Stimulated activated CD4-positive, alpha-beta T cell treated with anti-CD3 and anti-CD28 coated beads, Interleukin-4, amount 100 ng/mL, for 24 hours (primary cell): ENCODE measurements around the gene SLC24A5.

Source experiments
- DNase-seq: peaks from one replicate; pipeline ENCODE4 v3.0.0-alpha.2; 2020

The SLC24A5 gene

DNA sequence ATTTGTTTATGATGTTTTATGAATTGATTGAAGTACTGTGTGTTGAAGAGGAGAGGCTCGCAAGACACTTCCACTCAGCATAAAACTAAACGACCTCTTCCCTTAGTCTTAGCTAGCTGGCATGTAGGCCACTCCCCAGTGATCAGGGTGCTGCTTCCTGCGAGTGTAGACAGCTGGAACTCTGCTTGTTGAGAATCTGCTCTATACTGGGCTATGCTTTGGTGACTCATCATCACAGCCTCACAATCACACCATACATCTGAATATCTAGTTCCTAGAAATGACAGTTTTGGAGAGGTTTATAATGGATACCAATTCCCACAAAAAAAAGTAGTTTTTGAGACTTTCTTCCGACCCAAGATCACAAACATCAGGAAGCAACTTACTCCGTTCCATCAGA lies 1.5 kb upstream of the SLC24A5 start:
- DNase-seq = no peak

DNA sequence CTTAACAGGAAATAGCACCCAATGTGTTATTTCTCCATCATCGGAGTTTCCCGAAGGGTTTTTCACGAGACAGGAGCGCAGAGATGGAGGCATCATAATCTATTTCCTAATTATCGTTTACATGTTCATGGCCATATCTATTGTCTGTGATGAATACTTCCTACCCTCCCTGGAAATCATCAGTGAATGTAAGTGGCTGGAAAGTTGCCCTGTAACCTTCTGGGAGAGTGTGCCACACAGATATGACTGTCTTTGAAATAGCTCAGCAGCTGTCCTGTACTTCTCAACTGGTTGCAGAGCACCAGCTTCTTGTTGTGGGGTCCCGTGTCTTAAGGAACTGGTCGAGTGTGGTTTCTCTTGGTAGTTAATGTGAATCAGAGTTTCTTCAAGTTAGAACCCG lies 1.1 kb downstream of the SLC24A5 start:
- no peak for DNase-seq

DNA sequence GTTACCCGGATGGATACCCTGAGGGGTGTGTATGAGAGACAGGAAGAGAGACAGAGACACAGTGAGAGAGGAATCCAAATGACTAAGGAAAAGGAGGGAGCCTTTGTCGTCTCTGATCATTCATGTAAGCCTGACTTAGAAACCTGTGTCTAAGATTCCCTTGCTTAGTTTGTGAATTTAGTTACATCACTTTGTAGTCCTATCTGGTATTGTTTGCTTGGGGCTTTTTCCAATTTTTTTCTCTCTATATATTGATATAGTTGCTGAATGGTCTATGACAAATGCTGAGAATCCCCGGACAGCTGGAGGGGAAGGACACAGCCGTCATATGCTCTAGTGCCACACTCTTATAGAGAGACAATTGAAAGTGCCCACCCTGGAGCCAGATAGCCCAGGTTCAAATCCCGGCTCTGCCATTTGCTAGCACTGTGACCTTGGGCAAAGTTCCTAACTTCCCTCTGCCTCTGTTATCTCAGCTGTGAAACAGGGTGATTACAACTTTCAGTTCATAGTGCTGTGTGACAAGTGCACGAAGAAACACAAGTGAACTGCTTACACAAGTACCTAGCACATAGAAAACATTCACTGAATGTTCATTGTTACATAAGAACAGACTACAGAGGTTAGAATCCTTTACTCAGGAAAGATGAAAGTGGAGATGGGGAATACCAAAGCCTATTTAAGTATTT lies 6.0 kb downstream of the SLC24A5 start:
- no peak for DNase-seq

DNA sequence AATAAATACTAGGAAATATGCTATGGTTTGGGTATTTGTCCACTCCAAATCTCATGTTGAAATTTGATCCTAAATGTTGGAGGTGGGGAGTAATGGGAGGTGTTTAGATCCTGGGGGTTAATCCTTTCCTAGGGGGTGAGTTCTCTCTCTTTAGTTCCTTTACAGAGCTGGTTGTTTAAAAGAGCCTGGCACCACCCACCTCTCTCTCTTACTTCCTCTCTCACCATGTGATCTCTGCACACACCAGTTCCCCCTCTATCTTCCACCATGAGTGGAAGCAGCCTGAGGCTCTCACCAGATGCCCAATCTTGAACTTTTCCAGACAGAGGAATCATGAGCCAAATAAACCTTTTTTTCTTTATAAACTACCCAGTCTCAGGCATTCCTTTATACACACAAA lies 10.5 kb downstream of the SLC24A5 start:
- no peak for DNase-seq

DNA sequence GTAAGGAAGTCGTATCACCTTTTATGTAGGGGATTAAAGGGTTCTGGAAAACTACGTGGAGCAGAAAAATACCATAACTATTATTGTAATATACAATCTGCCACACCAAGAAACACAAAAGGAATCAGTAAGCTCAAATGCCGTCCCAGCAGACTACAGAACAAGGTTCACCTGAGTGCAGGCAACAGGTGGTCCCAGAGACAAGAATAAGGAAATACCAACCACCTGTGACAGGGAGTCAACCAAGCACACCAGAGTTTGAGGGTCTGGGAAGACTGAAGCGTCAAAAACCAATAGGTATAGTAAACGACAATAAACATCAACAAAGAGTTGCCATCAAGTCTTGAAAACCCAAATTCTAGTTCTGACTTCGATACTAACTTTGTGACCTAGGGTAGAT lies 12.1 kb downstream of the SLC24A5 start:
- no peak for DNase-seq

DNA sequence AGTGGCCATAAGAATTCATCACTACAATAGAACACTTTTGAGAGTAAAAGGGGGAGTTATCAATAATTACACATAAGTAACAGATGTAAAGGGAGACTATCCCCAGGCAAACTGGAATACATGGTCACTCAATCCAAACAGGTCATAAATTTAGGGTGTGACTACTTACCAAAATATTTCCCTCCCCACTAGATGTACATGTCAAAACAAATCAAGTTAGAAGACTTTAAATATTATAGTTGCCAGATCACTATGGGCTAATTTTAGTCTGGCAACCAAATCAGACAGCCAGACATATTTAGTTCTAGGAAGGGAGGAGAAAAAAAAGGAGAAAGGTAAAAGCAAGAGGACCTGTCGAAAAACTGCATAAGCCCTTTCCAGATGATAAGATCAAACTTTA lies 23.1 kb downstream of the SLC24A5 start:
- DNase-seq = no peak

DNA sequence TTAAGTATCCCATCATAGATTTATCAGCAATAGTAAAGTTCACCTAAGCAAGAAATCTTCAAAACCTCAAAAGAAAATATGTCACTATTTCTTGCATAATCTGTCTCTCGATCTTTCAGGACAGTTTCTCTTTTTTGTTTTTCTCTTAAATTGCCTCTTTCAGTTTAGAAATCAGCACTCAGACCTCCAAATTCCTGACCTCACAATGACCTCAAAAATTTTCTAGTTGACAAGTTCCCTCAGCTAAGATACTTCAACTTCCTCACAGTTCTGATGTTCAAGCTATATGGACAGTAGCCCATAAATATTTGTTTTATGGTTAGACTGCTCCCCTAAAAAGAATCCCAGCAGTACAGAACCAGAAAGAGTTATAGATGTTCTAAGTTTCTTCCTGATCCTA lies 24.1 kb downstream of the SLC24A5 start:
- no peak for DNase-seq

DNA sequence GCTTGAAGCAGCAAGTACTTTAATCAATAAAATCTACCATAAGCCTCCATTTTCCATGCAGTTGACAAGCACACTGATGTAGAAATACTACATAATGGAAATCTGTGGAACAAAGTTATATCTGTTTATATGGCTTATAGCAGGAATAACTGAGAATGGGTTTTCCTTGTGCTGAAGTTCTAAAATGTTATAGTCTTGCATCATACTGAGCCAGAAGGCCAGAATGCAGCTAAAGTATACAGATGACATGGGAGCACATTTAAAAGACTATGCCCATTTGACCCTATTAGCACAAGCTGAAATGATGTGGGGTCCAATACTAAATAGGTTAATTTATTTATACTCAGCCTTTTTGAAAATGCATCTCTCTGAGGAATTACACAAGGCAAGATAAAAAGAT lies 25.1 kb downstream of the SLC24A5 start:
- no peak for DNase-seq

DNA sequence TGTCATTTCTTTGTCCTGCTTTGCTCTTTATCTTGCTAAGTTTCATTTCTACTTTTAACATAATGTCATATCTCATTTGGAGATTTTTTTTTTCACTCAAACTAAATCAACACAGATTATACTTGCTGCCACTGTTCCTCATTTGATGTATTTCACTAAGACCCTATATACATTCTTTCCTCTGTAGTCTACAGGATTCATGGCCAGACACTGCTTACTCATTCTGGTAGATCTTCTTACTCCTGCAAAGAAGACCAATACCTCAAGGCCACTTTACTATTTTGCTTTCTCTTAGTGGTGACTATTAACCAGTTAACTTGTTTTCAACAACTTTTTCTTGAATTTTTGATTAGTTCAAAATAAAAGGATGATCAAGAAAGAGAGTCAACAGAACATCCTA lies 26.6 kb downstream of the SLC24A5 start:
- no peak for DNase-seq

DNA sequence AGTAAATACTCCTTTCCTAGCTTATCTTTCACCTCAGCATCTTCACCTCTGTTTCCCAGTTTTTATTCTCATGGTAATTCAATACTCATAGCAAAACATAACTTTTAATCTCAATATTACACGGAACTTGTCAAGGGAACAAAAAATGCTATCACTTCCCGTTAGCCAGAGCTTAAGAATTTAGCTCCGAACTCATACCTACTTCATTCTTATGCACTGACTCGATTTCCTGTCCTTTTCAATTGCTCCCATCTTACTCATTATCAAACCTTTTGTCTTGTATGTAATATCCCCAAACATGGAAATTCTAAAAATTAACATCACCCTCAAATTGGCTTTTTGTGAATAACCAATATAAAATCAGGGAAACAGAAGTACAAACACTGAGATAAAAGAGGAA lies 29.1 kb downstream of the SLC24A5 start:
- no peak for DNase-seq

DNA sequence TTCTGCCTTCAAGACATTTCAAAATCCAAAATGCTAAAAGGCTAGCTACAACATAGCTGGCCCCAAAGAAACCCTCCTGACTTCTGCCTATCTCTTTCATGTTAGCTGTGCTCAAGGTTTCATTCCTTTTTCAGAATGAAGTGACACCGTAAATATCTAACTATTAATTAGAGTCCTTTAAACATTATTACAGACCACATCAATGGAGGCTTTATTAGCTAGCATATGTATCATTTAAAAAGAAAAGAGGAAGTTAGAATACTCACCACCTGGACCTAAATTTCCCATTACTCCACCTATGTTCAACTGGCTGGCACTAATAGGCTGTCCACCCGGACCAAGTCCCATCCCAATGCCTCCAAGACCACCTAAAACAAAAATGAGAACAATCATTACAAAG lies 32.7 kb downstream of the SLC24A5 start:
- DNase-seq = no peak

DNA sequence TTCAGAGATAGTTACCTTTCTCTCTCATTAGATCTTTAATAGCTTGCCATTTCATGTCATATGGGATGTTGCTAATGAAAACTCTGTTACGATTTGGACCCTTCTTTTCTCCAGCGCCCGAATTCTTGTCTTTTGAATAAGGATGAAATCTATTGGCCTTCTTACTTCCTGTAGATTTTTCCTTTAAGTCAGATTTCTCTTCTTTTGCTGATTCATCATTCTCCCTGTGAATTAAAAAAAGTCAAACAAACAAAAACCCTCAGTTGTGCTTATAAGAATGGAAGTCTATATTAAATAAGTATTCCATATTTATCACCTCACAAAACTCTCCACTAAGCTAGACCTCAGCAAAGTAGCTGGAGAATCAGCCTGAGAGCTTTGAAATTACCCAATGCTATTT lies 47.8 kb downstream of the SLC24A5 start:
- no peak for DNase-seq

DNA sequence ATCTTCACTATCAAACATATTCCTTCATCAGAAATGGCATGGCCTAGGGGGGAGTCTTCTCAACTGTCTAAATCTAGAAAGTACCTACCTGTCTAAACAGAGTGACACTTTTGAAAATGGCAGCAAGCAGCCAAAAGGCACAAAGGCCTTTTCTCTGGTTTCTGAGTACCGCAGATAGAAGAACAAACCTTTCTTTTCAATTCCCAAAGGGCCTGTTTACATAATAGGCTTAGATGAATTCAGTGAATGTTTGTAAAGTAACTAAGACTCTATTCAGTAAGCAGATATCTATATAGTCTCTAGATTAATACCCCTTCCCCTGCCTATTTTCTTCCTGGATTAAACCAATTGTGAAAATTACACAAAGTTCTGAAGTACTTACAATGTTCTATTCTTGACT lies 50.2 kb downstream of the SLC24A5 start:
- DNase-seq = no peak

DNA sequence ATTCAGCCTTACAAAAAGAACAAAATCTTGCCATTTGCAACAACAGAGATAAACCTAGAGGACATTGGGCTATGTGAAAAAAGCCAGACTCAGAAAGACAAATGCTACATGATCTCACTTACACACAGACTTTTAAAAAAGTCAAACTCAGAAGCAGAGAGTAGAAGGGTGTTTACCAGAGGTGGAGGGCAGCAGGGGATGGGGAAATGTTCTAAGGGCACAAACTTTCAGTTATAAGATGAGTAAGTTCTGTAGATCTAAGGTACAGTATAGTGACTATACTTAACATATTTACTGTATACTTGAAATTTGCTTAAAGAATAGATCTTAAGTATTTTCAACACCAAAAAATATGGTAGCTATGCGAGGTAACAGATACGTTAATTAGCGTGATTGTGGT lies 54.3 kb downstream of the SLC24A5 start:
- DNase-seq = no peak

DNA sequence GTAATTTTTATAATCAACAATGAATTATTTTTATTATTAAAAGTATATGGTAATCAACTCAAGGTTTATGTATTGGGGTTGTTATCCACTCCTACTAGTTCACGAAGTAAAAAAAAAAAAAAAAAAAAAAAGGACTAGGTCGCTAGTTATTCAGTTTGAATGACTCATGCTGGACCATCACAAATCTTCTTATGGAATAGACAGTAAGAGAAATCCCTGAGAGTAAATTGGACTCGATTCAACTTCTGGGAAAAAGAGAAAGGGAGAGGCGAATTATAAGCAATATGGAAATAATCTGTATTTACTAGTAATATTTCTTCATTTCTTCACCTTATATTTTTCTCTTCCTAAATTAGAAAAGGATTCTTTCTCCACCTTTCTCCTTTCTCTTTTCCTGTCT lies 55.3 kb downstream of the SLC24A5 start:
- no peak for DNase-seq

DNA sequence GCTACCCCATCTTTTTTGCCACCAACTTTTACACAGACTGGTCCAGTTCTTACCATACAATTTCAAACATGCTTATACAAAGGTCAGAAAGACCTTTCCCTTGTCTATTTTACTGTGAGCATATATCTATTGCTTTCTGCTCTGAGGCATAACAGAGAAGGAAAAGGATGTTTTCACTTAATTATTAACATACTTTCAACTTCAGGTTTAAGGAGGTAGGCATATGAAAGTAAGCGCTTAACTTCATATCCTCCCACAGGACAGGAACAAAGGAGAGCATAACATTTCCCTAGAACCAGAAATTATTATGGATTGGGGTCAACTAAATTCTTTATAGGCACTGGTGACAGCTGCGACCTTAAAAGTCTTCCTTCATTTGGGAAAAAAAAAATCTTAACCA lies 56.2 kb downstream of the SLC24A5 start:
- DNase-seq = no peak

DNA sequence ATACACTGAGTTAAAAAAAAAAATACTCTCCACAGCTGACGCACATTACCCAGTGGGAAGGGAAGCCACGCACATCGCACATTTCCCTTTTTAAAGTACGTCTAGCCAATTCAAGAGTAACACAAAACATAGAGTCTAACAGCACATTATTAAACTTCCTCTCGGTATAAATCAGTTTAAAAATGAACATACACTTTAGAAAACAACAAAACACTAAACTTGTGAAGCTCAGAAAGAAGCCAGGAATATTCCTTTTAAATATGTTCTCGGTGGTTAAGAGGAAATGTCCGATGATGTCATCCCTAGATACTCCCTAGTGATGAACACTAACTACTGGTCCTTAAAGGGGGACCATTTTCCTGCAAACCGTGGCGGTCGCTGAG lies 56.6 kb downstream of the SLC24A5 start:
- DNase-seq = no peak

DNA sequence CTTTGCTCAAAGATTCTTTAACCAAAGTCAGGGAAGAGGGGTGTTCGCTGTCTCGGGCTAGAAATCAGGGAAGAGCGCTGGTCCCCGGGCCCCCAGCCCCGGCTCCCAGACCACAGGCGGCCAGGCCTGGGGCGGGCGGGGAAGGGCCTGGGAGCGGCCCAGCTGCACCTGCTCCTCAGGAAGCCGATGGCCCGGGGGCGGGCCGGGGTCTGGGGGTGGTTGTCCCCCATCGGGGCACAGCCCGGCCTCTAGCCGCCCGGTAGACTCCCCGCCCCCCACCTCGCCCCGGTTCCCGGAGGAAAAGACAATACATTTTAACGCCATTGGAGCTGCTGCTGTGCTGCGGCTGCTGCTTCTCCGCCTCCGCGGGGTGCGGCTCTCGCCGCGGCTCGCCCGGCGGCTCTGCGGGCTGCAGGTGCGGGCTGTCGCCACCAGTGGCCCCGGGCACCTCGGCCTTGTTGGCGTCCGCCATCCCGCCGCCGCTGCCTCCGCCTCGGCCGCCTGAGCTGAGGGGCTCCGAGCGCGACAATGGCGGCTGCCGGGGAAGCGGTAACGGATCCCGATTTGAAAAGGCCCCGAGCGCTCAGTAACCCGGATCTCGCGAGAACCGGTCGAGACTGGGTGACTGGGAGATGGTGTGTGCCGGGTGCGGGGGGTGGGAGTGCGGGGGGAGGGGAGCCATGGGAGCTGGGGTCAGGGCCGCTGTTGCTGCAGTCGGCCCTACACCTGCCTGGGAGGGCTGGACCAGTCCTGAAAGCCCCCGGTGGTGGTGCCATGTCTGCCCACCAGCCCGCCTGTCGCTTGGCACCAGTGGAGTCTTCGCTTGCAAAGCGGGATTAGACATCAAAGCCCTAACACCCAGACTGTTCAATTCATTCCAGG lies 57.2 kb downstream of the SLC24A5 start, which contains the start of gene MYEF2:
MYEF2 (minus strand) TSS at position 530 of the 882 bp plus-strand sequence; CDS start at position 472, 58 bp downstream.
- DNase-seq = peak; percentile 68

DNA sequence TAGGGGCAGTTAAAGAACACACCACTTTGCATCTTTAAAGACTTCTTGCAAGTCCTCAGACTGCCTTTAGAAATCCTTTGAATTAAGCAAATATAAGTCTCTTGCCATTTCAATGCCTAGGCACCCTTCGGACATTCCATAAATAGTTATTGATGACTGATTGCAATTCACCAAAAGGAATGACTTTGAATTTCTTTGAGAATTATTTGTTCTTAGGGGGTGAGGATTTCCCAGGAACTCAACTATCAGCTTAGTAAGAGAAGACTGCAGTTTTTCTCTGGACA lies 57.8 kb downstream of the SLC24A5 start:
- no peak for DNase-seq

DNA sequence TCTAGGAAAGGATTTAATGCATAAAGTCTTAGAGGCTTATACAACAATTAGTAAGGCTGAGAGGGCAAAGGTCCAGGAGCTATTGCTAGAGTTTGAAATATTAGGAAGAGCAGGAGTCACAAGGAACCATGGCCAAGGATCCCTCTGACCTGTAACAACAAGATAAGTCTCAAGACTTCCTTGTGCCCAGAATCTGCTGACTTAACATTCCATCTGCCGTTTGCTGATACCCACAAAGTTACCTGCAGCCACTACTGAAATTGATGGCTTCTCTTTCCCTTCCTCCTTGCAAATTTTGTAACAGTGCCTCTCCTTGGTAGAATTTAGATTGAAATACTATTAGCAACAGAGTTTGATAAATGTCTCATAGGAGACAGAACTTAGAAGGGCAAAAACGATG lies 62.0 kb downstream of the SLC24A5 start:
- DNase-seq = no peak

DNA sequence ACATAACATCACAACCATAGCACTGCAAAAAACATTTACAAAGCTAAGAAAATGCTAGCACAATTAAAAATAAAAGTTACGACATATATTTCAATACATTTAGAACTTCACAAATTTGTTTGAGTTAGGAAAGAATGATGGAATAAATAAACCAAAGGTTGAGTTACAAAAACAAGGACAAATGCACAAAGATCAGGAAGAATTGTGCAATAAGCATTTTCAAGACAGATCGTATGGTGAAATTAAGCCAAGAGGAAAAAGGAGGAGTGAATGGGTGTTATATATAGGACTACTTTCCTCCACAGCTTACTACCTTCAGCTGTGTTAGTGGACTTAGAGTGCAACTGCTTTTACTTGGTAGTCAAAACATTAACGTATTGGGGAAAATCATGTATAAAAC lies 64.7 kb downstream of the SLC24A5 start:
- no peak for DNase-seq

DNA sequence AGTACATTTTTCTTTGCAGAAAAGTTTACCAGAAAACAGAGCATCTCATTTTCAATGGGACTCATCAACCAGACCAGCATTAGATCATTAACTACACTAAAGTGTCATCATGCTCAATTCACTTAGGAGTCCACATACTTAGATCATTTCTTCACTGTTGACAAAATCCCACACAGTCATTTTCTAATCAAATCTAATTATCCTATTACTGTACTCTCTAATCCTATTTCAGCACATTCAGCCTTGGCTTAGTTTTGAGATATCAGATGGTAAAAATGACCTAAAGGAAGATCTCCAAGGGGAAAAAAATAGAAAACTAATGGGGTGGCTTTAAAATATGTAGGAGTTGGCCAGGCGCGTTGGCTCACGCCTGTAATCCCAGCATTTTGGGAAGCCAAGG lies 65.5 kb downstream of the SLC24A5 start:
- DNase-seq = no peak

DNA sequence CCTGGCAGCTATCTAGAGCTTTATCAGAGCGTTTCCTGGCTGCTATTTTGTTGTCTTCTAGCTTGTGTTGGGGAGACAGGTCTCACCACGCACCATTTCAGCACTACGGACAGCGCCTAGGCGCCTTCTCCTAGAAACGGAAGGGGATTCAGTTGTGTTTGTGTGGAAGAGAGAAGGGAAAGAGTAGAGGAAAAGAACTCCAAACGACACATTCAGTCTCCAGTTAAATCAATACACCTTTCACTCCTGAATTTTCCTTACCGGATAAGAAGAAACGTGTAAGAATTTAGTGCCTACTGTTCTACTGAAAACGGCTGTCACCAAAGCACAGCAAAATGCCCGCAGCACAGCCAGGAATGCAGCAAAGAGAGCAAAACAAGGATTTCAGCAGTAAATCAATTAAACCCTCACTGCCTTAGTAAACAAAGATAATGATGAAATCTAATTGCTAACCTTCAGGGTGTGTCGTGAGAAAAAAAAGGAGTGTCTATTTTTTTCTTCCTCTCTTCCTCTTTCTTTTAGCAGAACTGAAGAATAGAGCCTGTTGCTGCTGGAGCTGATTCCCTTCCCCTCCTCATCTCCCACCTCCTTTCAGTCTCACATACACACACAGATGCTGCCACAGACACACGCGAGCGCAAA lies 70.3 kb downstream of the SLC24A5 start:
- DNase-seq = peak; percentile 12

DNA sequence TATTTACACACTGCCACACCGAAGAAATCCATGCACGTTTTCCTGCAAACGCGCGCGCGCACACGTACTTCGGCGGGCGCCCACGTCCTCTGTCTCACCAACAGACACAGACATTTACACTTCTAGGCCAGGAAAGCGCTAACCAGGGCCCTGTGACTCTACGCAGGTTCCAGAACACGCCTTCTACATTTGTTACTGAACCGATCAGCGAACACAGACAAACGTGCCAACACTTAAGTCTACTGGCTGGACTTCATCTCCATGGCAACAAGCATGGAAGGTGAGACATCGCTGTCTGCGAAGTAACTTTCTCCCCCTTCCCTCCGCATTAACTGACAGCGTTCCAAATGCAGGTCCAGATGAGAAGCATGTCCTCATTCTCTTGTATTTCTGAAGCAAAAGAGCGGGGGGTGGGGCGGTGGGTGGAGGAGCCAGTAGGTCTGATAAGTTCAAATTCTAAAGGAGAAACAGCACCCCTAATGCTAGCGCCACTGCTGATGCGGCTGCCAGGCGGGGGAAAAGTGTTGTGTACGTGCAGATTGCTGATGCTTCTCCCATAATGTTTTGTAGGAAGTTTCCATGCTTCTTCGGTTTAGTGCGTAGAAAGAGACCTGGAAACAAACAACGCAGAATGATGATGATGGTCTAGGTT lies 70.9 kb downstream of the SLC24A5 start, which contains the start of gene CTXN2:
CTXN2 (plus strand) TSS at position 92 of the 652 bp plus-strand sequence. CDS start 9,636 bp downstream, outside the sequence.
- DNase-seq = no peak
